Stimulated activated CD8-positive, alpha-beta memory T cell treated with anti-CD3 and anti-CD28 coated beads, Interleukin-15, amount 100 ng/mL, for 4 hours (primary cell): ENCODE results near the gene MAOB.
"Not testable (repeated sequence)": the region's sequence is repeated elsewhere in the genome, so short reads cannot be mapped to it uniquely, and the experiment has no call there.

Source experiments
- DNase-seq, 2 donors: peaks; one replicate each; pipeline ENCODE4 v3.0.0-alpha.2; 2020; ENCODE audit warnings: low read depth in 2 of 2

Gene MAOB

DNA sequence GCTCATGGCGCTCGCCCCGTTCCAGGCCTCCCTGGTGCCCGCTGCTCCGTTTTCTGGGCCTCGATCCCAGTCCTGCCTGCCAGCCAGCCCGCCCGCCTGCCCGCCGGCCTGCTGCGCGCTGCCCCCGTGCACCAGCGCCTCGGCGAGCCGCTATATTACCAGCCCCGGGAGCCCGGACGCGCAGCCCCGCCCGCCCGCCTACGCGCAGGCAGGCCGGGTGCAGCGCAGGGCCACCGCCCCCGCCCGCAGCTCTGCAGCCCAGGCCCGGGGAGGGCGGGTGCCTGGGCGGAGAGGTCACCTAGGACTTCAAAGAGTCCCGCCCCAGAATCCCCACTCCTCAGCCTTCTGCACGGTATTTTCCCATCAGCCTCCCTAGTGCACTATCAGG lies at the start of gene MAOB:
MAOB (minus strand) TSS at position 157 of the 388 bp plus-strand sequence; CDS start at position 6, 151 bp downstream.
- no peak for DNase-seq

- DNase-seq: not testable (repeated sequence)
These were observed 39.8 kb upstream of the MAOB start for GRCh38 chrX:43922032-43922431.

DNA sequence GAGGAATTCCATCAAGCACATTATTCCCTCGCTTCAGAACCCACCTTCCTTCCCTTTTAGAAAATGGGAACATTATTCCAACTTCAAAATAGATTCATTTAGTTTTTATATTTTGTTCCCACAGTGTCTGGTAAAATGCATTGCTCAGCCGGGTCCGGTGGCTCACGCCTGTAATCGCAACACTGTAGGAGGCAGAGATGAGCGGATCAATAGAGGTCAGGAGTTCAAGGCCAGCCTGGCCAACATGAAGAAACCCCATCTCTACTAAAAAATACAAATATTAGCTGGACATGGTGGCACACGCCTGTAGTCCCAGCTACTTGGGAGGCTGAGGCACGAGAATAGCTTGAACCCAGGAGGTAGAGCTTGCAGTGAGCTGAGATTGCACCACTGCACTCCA lies 28.5 kb upstream of the MAOB start:
- DNase-seq: not testable (repeated sequence)

GRCh38 chrX:43910012-43910411 lies 27.8 kb upstream of the MAOB start:
- no peak for DNase-seq

GRCh38 chrX:43909141-43909540 lies 26.9 kb upstream of the MAOB start:
- no peak for DNase-seq

DNA sequence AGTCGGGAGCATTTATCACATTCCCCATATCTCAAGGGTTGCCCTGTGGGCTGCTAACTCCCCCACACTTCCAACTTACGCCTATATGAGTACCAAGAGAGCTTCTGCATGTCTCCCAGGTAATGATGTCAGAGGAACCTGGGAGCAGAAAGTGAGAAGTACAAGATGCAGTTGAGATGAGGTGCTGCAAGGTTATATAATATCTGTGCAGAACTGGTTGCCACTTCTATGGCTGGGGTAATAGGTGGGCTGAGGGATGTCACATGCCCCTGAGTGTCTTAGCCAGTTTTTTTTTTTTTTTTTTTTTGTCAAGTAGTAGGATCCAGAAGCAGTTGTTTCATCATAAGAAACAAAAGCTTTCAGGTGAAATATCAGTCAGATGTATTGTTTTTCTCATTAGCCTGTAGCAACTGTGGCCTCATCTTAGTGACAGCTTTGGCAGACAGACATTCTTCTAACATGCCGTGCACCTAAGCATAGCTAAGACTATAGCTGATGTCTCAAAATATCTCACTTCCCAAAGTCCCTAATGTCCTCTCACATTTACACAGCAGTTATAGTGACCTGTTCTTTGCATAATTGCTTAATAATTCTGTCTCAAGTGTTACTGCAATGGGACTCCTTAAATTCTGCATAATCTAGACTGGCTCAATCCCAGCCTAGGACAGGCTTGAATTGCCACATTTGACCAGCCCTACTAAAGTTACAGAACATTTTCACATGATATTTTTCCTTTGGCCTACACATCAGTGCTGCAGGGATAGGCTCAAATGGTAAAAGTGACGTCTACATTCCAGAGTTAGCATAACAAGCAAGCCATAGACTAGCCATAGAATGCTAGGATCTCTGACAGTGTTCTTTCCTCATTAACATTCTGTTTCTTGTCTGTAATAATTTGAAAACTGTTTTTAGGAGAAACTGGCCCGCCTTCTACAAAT lies 17.9 kb upstream of the MAOB start:
- no peak for DNase-seq

GRCh38 chrX:43898406-43899035 lies 16.3 kb upstream of the MAOB start:
- no peak for DNase-seq

- DNase-seq: no peak
These were observed 15.0 kb upstream of the MAOB start for GRCh38 chrX:43897290-43897689.

- DNase-seq: no peak
These were observed 10.2 kb upstream of the MAOB start for GRCh38 chrX:43892336-43892870.

DNA sequence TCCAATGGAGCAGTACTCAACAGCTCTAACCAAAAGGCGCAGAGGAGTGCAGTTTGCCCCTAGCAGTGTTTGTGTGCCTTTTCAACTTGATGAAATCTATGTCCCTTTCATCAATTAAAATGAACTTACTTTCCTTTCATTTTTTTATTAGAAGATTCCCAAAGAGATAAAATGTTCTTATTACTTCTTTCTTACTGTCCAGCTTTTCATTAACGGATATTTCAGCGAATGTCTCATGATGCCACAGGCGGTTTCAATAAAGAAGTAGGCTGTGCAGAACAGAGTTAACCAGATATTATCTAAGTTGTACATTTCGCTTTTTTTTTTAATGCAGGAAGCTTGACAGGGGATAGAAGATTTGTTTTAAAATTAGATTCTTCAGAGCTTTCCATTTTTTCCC lies 3.4 kb upstream of the MAOB start:
- no peak for DNase-seq

DNA sequence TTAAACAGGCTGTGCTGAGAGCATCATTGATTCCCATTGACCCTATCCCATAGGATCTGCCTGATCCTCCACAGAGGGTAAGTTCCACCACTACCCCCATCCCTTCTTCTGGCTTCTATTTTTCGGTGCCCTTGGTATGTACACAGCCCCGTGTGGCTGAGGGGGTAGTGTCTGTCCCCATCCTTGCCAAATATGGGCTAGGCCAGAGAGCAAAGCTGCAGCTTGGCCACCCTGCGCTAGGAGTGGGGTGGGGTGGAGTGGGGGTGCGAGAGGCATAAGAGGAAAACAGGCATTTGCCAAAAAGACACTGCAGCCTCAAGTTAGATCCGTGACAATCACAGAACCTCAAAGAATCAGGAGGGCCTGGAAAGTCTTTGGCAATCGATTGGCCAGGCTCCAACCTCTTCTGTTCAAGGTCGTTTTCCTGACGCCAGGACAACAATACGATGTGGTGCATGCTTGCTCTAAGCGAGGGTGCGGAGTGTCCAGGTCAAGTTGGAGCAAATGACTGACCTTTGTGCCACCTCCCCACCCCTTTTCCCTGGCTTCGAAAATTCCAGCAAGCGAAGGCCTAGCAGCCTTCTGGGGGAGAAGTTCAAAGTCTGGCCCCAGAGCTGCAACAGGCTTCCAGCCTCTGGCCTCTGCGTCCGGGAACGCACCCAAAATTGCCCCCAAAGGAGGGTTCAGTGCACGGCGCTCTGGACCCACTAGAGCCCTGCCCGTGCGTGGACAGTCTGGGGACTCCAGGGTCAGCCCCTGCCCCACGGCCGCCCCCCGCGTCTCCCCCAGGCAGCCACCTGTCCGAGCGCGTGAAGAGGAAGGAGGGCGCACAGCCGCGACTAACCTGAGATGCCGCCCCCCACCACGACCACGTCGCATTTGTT lies 598 bp downstream of the MAOB start:
- no peak for DNase-seq

DNA sequence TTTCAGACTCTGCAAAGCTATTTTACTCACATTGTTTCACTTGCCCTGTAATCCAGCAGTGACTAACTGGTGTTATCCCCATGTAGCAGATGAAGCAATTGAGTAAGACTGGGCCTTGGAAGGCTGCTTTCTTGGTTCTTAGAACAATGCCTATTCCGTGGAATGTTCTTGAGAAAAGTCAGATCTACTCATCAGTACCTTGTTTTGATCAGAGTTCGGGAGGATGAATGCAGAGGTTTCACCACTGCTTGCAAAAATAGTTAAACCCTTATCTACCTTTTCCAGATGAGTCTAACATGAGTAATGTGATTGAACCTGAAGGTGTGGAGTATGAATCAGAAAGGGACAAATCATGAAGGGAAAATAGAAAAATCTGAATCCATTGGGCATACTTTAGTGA lies 1.8 kb downstream of the MAOB start:
- no peak for DNase-seq

GRCh38 chrX:43878906-43879526 lies 3.2 kb downstream of the MAOB start:
- no peak for DNase-seq

GRCh38 chrX:43876680-43877079 lies 5.6 kb downstream of the MAOB start:
- no peak for DNase-seq

GRCh38 chrX:43870758-43871419 lies 11.4 kb downstream of the MAOB start:
- DNase-seq: no peak

- DNase-seq: no peak
These were observed 12.2 kb downstream of the MAOB start for GRCh38 chrX:43870011-43870410.

- no peak for DNase-seq
These were observed 13.5 kb downstream of the MAOB start for GRCh38 chrX:43868791-43869190.

GRCh38 chrX:43866423-43866822 lies 15.8 kb downstream of the MAOB start:
- DNase-seq: no peak

- DNase-seq: no peak
These were observed 16.5 kb downstream of the MAOB start for GRCh38 chrX:43865791-43866190.

DNA sequence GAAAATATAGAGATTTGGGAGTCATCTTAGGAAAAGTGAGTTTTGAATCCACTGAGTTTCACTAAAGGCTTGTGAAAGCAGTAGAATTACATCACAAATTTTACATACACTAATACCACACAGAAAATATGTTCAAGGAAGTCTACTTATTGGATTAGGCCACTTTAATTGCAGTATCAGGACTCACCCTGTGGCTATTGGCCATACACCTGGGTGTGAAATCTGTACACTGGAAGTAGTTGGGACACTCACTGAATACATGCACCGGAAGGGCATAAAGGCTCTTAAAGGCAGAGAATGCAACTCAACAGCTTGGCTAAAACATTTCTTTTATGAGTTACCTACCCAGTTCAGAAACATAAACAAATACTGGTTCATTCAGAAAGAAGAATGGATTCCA lies 19.8 kb downstream of the MAOB start:
- DNase-seq: no peak

DNA sequence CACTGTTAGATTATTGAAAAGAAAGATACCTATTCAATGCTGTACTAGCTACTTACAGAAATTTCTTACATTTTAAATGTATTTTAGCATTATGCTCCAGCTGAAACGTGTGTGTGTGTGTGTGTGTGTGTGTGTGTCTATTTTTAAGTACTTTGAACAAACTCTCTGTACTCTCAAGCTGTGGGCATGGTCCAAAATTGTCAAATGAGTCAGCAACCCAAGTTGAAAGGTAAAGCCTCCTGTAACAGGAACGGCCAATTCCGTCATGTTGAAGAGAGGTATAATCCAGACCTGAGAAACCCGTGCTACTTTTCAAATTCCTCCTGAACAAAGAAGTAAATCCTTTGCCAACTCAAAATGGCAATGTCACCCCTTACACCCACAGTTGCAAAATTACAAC lies 20.5 kb downstream of the MAOB start:
- no peak for DNase-seq
